B cell (primary cell): Measurements from ENCODE around the gene ABHD5. TPM values are rescaled to one million over a fixed set of nuclear protein-coding genes. Genes with fewer than 3 reads are reported as not detected.

Experiments
- ATAC-seq: fragments of 200-7000 bp; cut with Tn5 transposase; one replicate; pipeline ENCODE4 v1.10.0; 2021; ENCODE audit warnings: low read depth, mild to moderate bottlenecking, moderate number of reproducible peaks, moderate library complexity
- CTCF ChIA-PET: fragments of 350-600 bp; sonication (Branson Sonifier 250); formaldehyde crosslinking; loops from one replicate; lab custom pipeline; 2021; ENCODE audit warnings: antibody characterized with exemption, inconsistent platforms; lab: Charles Lee
- POLR2A ChIA-PET: fragments of 350-600 bp; sonication (Branson Sonifier 250); formaldehyde crosslinking; loops from one replicate; lab custom pipeline; 2021; ENCODE audit warnings: antibody characterized with exemption; lab: Charles Lee
- DNase-seq: peaks from one replicate; pipeline ENCODE4 v3.0.0; 2013
- H2AFZ ChIP-seq: 2 replicates; pipeline ENCODE4 v1.6.1; 2012; ENCODE audit warnings: mild to moderate bottlenecking, low read depth, low read length; ENCODE audit not compliant: insufficient read depth, poor library complexity, severe bottlenecking
- H3K27ac ChIP-seq, 2 donors: 1 replicate in 1 of 2; 2 replicates in 1 of 2; pipeline ENCODE4 v1.5.1; 2012 to 2013; ENCODE audit warnings: low read length in 2 of 2, mild to moderate bottlenecking in 2 of 2, moderate library complexity in 1 of 2
- H3K27me3 ChIP-seq, 4 experiments: fragments of 200-600 bp in 1 of 4; sonication (generic) in 1 of 4; replicated peaks in 1 of 4; 1 replicate in 2 of 4; 2 replicates in 2 of 4; pipeline versions ENCODE4 v1.6.1 to v1.7.0; 2013 to 2016; ENCODE audit warnings: low read length in 3 of 4, mild to moderate bottlenecking in 2 of 4, mixed read lengths in 1 of 4, moderate library complexity in 1 of 4; ENCODE audit not compliant: insufficient read depth in 4 of 4, control insufficient read depth in 3 of 4; ENCODE audit errors: control extremely low read depth in 1 of 4
- H3K36me3 ChIP-seq, 2 experiments: replicated peaks in 1 of 2; 1 replicate in 1 of 2; 2 replicates in 1 of 2; pipeline versions ENCODE4 v1.6.1 to v1.7.1; 2013; ENCODE audit warnings: low read length in 1 of 2; ENCODE audit not compliant: insufficient read depth in 2 of 2, control insufficient read depth in 1 of 2; ENCODE audit errors: control extremely low read depth in 1 of 2, extremely low read depth in 1 of 2
- H3K4me1 ChIP-seq, 2 donors: fragments of 200-600 bp in 1 of 2; sonication (generic) in 1 of 2; 1 replicate in 1 of 2; 2 replicates in 1 of 2; pipeline versions ENCODE4 v1.5.1 to v1.6.1; 2013 to 2017; ENCODE audit warnings: low read length in 2 of 2; ENCODE audit not compliant: control insufficient read depth in 2 of 2, insufficient read depth in 2 of 2
- H3K4me2 ChIP-seq: replicated peaks from 2 replicates; pipeline ENCODE3; 2012; ENCODE audit warnings: mild to moderate bottlenecking, low read depth, low read length; ENCODE audit not compliant: poor library complexity, severe bottlenecking
- H3K4me3 ChIP-seq, 5 experiments: fragments of 200-600 bp in 1 of 5; sonication (generic) in 1 of 5; 1 replicate in 3 of 5; 2 replicates in 2 of 5; pipeline versions ENCODE4 v1.5.1 to v1.7.0; 2011 to 2016; ENCODE audit warnings: low read length in 4 of 5, mild to moderate bottlenecking in 4 of 5, low read depth in 2 of 5, control low read depth in 1 of 5, moderate library complexity in 1 of 5; ENCODE audit not compliant: insufficient read depth in 1 of 5; ENCODE audit errors: control extremely low read depth in 1 of 5, extremely low read depth in 1 of 5
- H3K79me2 ChIP-seq: fragments of 200-600 bp; sonication (generic); one replicate; pipeline ENCODE4 v1.6.0; 2016; ENCODE audit warnings: low read length; ENCODE audit not compliant: control insufficient read depth, insufficient read depth
- H3K9ac ChIP-seq: fragments of 200-600 bp; sonication (generic); 2 replicates; pipeline ENCODE4 v1.6.1; 2017; ENCODE audit warnings: mild to moderate bottlenecking, low read length, moderate library complexity
- H3K9me3 ChIP-seq, 3 donors: one replicate each; pipeline versions ENCODE4 v1.6.1 to v1.7.1; 2013; ENCODE audit warnings: low read length in 2 of 3; ENCODE audit not compliant: control insufficient read depth in 2 of 3, insufficient read depth in 1 of 3; ENCODE audit errors: control extremely low read depth in 1 of 3
- H4K20me1 ChIP-seq: 2 replicates; pipeline ENCODE4 v1.6.0; 2012; ENCODE audit warnings: mild to moderate bottlenecking, low read length; ENCODE audit not compliant: insufficient read depth, control insufficient read depth, poor library complexity, severe bottlenecking
- H3K27ac Mint-ChIP-seq: one replicate; pipeline ENCODE4 v1.8.0; 2021; ENCODE audit warnings: mixed read lengths
- H3K27me3 Mint-ChIP-seq: one replicate; pipeline ENCODE4 v1.8.0; 2021; ENCODE audit warnings: mixed read lengths
- H3K4me1 Mint-ChIP-seq: one replicate; pipeline ENCODE4 v1.8.0; 2021; ENCODE audit warnings: mixed read lengths
- H3K4me3 Mint-ChIP-seq: one replicate; pipeline ENCODE4 v1.8.0; 2021; ENCODE audit warnings: mixed read lengths
- H3K9me3 Mint-ChIP-seq: one replicate; pipeline ENCODE4 v1.8.0; 2022; ENCODE audit warnings: mixed read lengths; ENCODE audit not compliant: insufficient read depth
- EZH2 ChIP-seq: IDR thresholded peaks from 2 replicates; pipeline ENCODE4 v1.6.1; 2012; ENCODE audit warnings: borderline replicate concordance, low read depth, mild to moderate bottlenecking, moderate library complexity, low read length; ENCODE audit not compliant: insufficient read depth, poor library complexity, severe bottlenecking
- WGBS: methylation state at CpG from one replicate; pipeline ENCODE4 v1.1.5; 2013; ENCODE audit warnings: missing lambda C conversion rate; ENCODE audit not compliant: insufficient coverage; 5-methylcytosine and 5-hydroxymethylcytosine counted together
- intact Hi-C: fragments of 100-400 bp; cut with micrococcal nuclease; formaldehyde crosslinking; loops from one replicate; pipeline ENCODE4 v1.10.0; 2022
- polyA plus RNA-seq: library from polyadenylated mRNA; depleted of rRNA; stranded (reverse); fragments of >200 nt; gene quantifications from 2 replicates; pipeline ENCODE4 v1.2.3, GENCODE V29; 2012
- total RNA-seq, 2 donors: library from RNA; stranded (reverse); fragments of 120-200 nt in 1 of 2; gene quantifications; 1 replicate in 1 of 2; 2 replicates in 1 of 2; pipeline versions ENCODE4 v1.2.3 to v1.2.4, GENCODE V29; 2013 to 2022
- TF ChIP-seq, protein P1 (sequence below): fragments of 200-600 bp; IDR thresholded peaks from one replicate; pipeline ENCODE4 v1.8.0; 2022; ENCODE audit warnings: antibody characterized with exemption, mild to moderate bottlenecking

Gene ABHD5
- total and polyA plus RNA-seq, 2 donors (not counting 1 experiment from before 2014, with no cell fraction given), result 4.7 to 12.1 TPM

DNA sequence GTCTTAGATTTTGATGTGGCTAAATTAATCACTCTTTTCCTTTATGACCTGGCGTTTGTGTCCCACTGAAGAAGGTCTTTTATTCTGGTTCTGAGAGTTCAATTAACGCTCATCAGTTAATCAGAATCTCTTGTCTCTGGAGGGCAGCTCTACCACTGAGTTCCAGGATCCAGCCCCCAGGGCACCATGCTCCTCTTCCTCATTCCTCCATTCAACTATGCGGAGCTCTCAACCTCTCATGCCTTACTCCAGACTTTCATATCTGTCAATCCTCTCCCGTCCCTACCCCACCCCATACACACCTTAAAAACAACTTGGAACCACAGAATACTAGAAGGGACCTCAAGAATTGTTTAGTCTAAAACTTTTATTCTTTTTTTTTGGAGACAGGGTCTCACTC, 4.8 kb upstream of the ABHD5 start:
- ChIA-PET CTCF (no interaction called here), POLR2A (no interaction called here)
- H3K79me2 ChIP-seq, result no peaks in the 10 kb centered on the region
- H3K36me3 ChIP-seq, result no peaks in the 10 kb centered on the region
- TF ChIP-seq, protein P1, sequence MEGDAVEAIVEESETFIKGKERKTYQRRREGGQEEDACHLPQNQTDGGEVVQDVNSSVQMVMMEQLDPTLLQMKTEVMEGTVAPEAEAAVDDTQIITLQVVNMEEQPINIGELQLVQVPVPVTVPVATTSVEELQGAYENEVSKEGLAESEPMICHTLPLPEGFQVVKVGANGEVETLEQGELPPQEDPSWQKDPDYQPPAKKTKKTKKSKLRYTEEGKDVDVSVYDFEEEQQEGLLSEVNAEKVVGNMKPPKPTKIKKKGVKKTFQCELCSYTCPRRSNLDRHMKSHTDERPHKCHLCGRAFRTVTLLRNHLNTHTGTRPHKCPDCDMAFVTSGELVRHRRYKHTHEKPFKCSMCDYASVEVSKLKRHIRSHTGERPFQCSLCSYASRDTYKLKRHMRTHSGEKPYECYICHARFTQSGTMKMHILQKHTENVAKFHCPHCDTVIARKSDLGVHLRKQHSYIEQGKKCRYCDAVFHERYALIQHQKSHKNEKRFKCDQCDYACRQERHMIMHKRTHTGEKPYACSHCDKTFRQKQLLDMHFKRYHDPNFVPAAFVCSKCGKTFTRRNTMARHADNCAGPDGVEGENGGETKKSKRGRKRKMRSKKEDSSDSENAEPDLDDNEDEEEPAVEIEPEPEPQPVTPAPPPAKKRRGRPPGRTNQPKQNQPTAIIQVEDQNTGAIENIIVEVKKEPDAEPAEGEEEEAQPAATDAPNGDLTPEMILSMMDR, result no peak
- ATAC-seq (no peak), DNase-seq (no peak)
- H3K27me3 ChIP-seq, result no peaks in the 10 kb centered on the region
- H4K20me1 ChIP-seq, result no peaks in the 10 kb centered on the region
- H3K4me1 ChIP-seq, result peaks cover 0 to 10% of the 10 kb centered on the region in 2 donors
- no peaks in the 10 kb centered on the region for H3K27me3 Mint-ChIP-seq
- H3K9ac ChIP-seq, result no peak overlapping the region
- H3K4me1 Mint-ChIP-seq, result peaks cover 11% of the 10 kb centered on the region
- no peak overlapping the region for H3K27ac ChIP-seq
- no peak overlapping the region for H2AFZ ChIP-seq
- whole genome bisulfite sequencing, result 93% methylated on average over 3 of the region's 4 CpGs
- intact Hi-C loops, result no loop called here
- no peaks in the 10 kb centered on the region for H3K9me3 Mint-ChIP-seq
- no peak overlapping the region for H3K4me2 ChIP-seq
- no peak overlapping the region for H3K4me3 ChIP-seq
- H3K9me3 ChIP-seq, result no peaks in the 10 kb centered on the region
- H3K27ac Mint-ChIP-seq, result no peak overlapping the region
- H3K4me3 Mint-ChIP-seq, result no peak overlapping the region

DNA sequence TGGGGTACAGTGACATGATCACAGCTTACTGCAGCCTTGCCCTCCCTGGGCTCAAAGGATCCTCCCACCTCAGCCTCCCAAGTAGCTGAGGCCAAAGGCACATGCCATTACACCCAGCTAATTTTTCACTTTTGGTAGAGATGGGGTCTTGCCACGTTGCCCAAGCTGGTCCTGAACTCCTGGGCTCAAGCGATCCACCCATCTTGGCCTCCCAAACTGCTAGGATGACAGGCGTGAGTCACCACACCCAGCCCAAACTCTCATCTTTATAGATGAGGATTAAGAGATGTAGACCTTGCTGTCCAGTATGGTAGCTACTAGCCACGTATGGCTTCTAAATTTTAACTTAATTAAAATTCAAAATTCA, 4.4 kb upstream of the ABHD5 start:
- Histone ChIP-seq H3K4me2 (no peak overlapping the region), H3K79me2 (no peaks in the 10 kb centered on the region), H3K27me3 (no peaks in the 10 kb centered on the region), H4K20me1 (no peaks in the 10 kb centered on the region), H3K9me3 (no peaks in the 10 kb centered on the region), H3K36me3 (no peaks in the 10 kb centered on the region), H2AFZ (no peak overlapping the region), H3K27ac (no peak overlapping the region), H3K4me3 (no peak overlapping the region), H3K9ac (no peak overlapping the region), H3K4me1 (peaks cover 0 to 10% of the 10 kb centered on the region in 2 donors)
- no peak for DNase-seq
- TF ChIP-seq, protein P1, result no peak
- TF ChIP-seq EZH2, result no peak
- Mint-ChIP-seq H3K4me1 (peaks cover 11% of the 10 kb centered on the region), H3K27ac (no peak overlapping the region), H3K27me3 (no peaks in the 10 kb centered on the region), H3K4me3 (no peak overlapping the region), H3K9me3 (no peaks in the 10 kb centered on the region)
- POLR2A ChIA-PET, result no interaction called here
- intact Hi-C loops, result no loop called here
- 80% methylated on average over 1 of the region's 4 CpGs for WGBS
- CTCF ChIA-PET, result interaction anchor here (0.9 kb wide), 1 partner anchor 513 kb away, joined by 3 read pairs; no protein-coding TSS in a partner anchor
- no peak for ATAC-seq
